Neural cell (in vitro differentiated cells): ENCODE measurements around the gene ENTPD8. TPM values are rescaled to one million over a fixed set of nuclear protein-coding genes. Genes with fewer than 3 reads are reported as not detected.

Experiments
- H2AFZ ChIP-seq: fragments of 200-600, 300-800 bp; sonication (generic), shearing (Covaris generic); 2 replicates; pipeline ENCODE4 v1.6.0; 2014; ENCODE audit warnings: low read depth, mild to moderate bottlenecking, antibody characterized with exemption, low read length, moderate library complexity
- H3F3A ChIP-seq: fragments of 200-600 bp; shearing (Covaris generic); 2 replicates; pipeline ENCODE4 v1.6.1; 2016; ENCODE audit warnings: mild to moderate bottlenecking, moderate library complexity, mixed read lengths, antibody characterized with exemption, low read length; ENCODE audit not compliant: insufficient read depth, poor library complexity, severe bottlenecking
- H3K27ac ChIP-seq: fragments of 200-600, 300-800 bp; sonication (generic), shearing (Covaris generic); 2 replicates; pipeline ENCODE4 v1.5.1; 2014; ENCODE audit warnings: mild to moderate bottlenecking, low read length, moderate library complexity
- H3K27me3 ChIP-seq: fragments of 300-800, 200-600 bp; sonication (generic), shearing (Covaris generic); 2 replicates; pipeline ENCODE4 v1.6.0; 2014; ENCODE audit warnings: mild to moderate bottlenecking, low read depth, low read length, moderate library complexity; ENCODE audit not compliant: insufficient read depth
- H3K36me3 ChIP-seq: fragments of 300-800, 200-600 bp; sonication (generic), shearing (Covaris generic); 2 replicates; pipeline ENCODE4 v1.5.1; 2014; ENCODE audit warnings: mild to moderate bottlenecking, antibody characterized with exemption, low read length, moderate library complexity; ENCODE audit not compliant: insufficient read depth
- H3K4me2 ChIP-seq: fragments of 300-800, 200-600 bp; sonication (generic), shearing (Covaris generic); 2 replicates; pipeline ENCODE4 v1.6.0; 2014; ENCODE audit warnings: mild to moderate bottlenecking, low read length
- H3K4me3 ChIP-seq: fragments of 300-800, 200-600 bp; sonication (generic), shearing (Covaris generic); 2 replicates; pipeline ENCODE4 v1.5.1; 2014; ENCODE audit warnings: mild to moderate bottlenecking, low read length, moderate library complexity
- H3K79me2 ChIP-seq: fragments of 200-600 bp; shearing (Covaris generic); replicated peaks from 2 replicates; pipeline ENCODE4 v1.6.0; 2014; ENCODE audit warnings: mild to moderate bottlenecking, low read length, moderate library complexity; ENCODE audit not compliant: insufficient read depth
- H3K9ac ChIP-seq: fragments of 300-800, 200-600 bp; sonication (generic), shearing (Covaris generic); 2 replicates; pipeline ENCODE4 v1.6.1; 2016; ENCODE audit warnings: mild to moderate bottlenecking, low read length, mixed read lengths
- H3K9me2 ChIP-seq: fragments of 200-600 bp; shearing (Covaris generic); 2 replicates; pipeline ENCODE4 v1.6.1; 2016; ENCODE audit warnings: mild to moderate bottlenecking, low read length, mixed read lengths; ENCODE audit not compliant: insufficient read depth
- H3K9me3 ChIP-seq: fragments of 200-600, 300-800 bp; sonication (generic), shearing (Covaris generic); 2 replicates; pipeline ENCODE4 v1.6.1; 2016; ENCODE audit warnings: mild to moderate bottlenecking, mixed run types, low read length, moderate library complexity, mixed read lengths
- H4K20me1 ChIP-seq: fragments of 200-600 bp; shearing (Covaris generic); 2 replicates; pipeline ENCODE4 v1.6.1; 2016; ENCODE audit warnings: mild to moderate bottlenecking, mixed run types; ENCODE audit not compliant: insufficient read depth
- EP300 ChIP-seq: fragments of 450-650 bp; conservative IDR thresholded peaks from 2 replicates; pipeline ENCODE4 v1.6.1; 2014; ENCODE audit warnings: antibody characterized with exemption, mild to moderate bottlenecking, moderate library complexity; ENCODE audit not compliant: poor library complexity, severe bottlenecking
- EZH2 ChIP-seq: fragments of 200-600, 300-800 bp; shearing (Covaris generic), sonication (generic); IDR thresholded peaks from 2 replicates; pipeline ENCODE4 v1.6.1; 2014; ENCODE audit warnings: antibody characterized with exemption, low read length, borderline replicate concordance, mild to moderate bottlenecking; ENCODE audit not compliant: insufficient read depth, poor library complexity, severe bottlenecking
- MXI1 ChIP-seq: fragments of 450-650 bp; conservative IDR thresholded peaks from 2 replicates; pipeline ENCODE4 v1.6.1; 2014; ENCODE audit warnings: antibody characterized with exemption, mild to moderate bottlenecking; ENCODE audit not compliant: poor library complexity, severe bottlenecking
- POLR2AphosphoS5 ChIP-seq: IDR thresholded peaks from 2 replicates; pipeline ENCODE4 v1.6.1; 2012
- RAD21 ChIP-seq: fragments of 450-650 bp; conservative IDR thresholded peaks from 2 replicates; pipeline ENCODE4 v1.6.1; 2014; ENCODE audit warnings: antibody characterized with exemption, mild to moderate bottlenecking, moderate library complexity
- SMC3 ChIP-seq: fragments of 450-650 bp; conservative IDR thresholded peaks from 2 replicates; pipeline ENCODE4 v1.6.1; 2014; ENCODE audit warnings: antibody characterized with exemption, mild to moderate bottlenecking, moderate library complexity; ENCODE audit not compliant: poor library complexity
- TAF1 ChIP-seq: IDR thresholded peaks from 2 replicates; pipeline ENCODE4 v1.6.1; 2012; ENCODE audit warnings: low read depth
- polyA minus RNA-seq: library from RNA; depleted of rRNA, polyadenylated mRNA; stranded (reverse); fragments of >200 nt; gene quantifications from 2 replicates; pipeline ENCODE4 v1.2.3, GENCODE V29; 2014
- polyA plus RNA-seq: library from polyadenylated mRNA; depleted of rRNA; stranded (reverse); fragments of >200 nt; gene quantifications from 2 replicates; pipeline ENCODE4 v1.2.3, GENCODE V29; 2014
- TF ChIP-seq, protein P1 (sequence below): fragments of 450-650 bp; IDR thresholded peaks from 2 replicates; pipeline ENCODE4 v1.5.1; 2014; ENCODE audit warnings: antibody characterized with exemption, mild to moderate bottlenecking, moderate library complexity; ENCODE audit not compliant: poor library complexity, severe bottlenecking
- TF ChIP-seq, protein P2 (sequence below): IDR thresholded peaks from 2 replicates; pipeline ENCODE4 v1.6.1; 2012; ENCODE audit warnings: borderline replicate concordance

The ENTPD8 gene, protein sequence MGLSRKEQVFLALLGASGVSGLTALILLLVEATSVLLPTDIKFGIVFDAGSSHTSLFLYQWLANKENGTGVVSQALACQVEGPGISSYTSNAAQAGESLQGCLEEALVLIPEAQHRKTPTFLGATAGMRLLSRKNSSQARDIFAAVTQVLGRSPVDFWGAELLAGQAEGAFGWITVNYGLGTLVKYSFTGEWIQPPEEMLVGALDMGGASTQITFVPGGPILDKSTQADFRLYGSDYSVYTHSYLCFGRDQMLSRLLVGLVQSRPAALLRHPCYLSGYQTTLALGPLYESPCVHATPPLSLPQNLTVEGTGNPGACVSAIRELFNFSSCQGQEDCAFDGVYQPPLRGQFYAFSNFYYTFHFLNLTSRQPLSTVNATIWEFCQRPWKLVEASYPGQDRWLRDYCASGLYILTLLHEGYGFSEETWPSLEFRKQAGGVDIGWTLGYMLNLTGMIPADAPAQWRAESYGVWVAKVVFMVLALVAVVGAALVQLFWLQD
- polyA plus RNA-seq (not detected in 2 replicates), polyA minus RNA-seq (not detected in 2 replicates)

DNA sequence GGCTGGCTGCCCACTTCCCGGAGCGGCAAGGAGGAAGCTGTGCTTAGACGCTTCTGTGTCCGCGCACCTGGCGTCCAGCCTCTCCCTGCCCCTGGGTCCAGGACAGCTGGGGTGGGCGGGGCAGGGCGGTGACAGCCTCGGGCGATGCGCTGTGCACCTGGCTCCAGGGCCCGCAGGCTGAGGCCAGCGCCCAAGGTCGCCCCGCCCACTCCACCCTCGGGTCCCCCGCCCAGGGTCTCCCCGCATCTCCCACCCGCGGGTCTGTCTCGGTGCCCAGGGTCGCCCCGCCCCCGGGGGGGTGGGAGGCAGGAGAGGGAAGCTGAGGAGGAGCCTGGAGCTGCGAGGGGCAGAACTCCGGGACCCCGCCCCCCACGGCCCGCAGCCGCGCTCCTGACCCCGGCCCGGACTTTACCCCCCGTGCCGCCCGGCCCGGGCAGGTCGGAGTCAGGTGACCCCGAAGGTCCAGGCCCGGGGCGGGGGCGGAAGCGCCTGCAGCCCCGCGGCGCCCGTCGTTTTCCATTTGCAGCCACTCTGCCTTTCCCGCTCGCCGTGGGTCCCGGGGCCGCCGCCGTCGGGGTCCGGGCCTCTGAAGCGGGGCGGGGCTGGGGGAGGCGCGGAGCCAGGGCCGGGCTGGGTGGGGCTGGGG lies at the start of gene ENTPD8:
Gene ENTPD8, minus strand, starts transcription at position 69 of the 646 bp plus-strand sequence. CDS start 3,072 bp downstream, outside the sequence.
- no peak for TF ChIP-seq EZH2
- TF ChIP-seq, protein P1, sequence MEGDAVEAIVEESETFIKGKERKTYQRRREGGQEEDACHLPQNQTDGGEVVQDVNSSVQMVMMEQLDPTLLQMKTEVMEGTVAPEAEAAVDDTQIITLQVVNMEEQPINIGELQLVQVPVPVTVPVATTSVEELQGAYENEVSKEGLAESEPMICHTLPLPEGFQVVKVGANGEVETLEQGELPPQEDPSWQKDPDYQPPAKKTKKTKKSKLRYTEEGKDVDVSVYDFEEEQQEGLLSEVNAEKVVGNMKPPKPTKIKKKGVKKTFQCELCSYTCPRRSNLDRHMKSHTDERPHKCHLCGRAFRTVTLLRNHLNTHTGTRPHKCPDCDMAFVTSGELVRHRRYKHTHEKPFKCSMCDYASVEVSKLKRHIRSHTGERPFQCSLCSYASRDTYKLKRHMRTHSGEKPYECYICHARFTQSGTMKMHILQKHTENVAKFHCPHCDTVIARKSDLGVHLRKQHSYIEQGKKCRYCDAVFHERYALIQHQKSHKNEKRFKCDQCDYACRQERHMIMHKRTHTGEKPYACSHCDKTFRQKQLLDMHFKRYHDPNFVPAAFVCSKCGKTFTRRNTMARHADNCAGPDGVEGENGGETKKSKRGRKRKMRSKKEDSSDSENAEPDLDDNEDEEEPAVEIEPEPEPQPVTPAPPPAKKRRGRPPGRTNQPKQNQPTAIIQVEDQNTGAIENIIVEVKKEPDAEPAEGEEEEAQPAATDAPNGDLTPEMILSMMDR: no peak
- H3K79me2 ChIP-seq: no peaks in the 10 kb centered on the region
- H3K27me3 ChIP-seq: peaks cover 10% of the 10 kb centered on the region
- H3K4me3 ChIP-seq: peak within 1 kb of the TSS; percentile 53
- no peaks in the 10 kb centered on the region for H3K9me3 ChIP-seq
- no peak within 1 kb of the TSS for H3K9ac ChIP-seq
- H3K9me2 ChIP-seq: no peaks in the 10 kb centered on the region
- no peaks in the 10 kb centered on the region for H3K36me3 ChIP-seq
- H2AFZ ChIP-seq: no peak within 1 kb of the TSS
- no peak within 1 kb of the TSS for H3K4me2 ChIP-seq
- no peaks in the 10 kb centered on the region for H4K20me1 ChIP-seq
- H3F3A ChIP-seq: no peaks in the 10 kb centered on the region
- H3K27ac ChIP-seq: no peak within 1 kb of the TSS

DNA sequence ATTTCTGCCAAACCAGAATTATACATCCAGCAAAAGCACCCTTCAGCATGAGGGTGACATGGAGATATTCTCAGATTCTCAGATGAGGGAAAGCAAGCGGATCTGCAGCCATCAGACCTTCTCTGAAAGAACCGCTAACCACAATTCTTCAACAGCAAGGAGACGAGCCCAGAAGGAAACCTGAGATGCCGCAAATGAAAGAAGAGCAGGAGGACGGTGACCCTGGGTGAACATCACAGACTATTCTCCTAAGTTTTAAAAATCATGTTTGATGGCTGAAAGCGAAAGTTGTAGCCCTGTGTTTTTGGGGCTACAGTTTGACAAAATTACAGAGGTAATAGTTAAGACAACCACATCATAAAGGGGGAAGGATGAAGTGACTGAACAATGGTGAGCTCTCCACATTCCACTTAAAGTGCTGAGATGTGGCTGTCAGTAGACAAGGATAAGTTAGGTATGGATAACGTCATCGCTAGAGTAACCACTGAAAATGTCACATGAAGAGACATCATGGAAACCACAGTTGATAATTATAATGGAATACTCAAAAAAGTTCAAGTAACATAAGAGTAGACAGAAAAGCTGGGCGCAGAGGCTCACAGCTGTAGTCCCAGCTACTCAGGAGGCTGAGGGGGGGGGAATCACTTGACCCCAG lies 49.5 kb upstream of the ENTPD8 start:
- H3K9me3 ChIP-seq: no peaks in the 10 kb centered on the region
- no peaks in the 10 kb centered on the region for H3F3A ChIP-seq
- H3K4me2 ChIP-seq: no peak overlapping the region
- no peaks in the 10 kb centered on the region for H4K20me1 ChIP-seq
- H3K9me2 ChIP-seq: no peaks in the 10 kb centered on the region
- no peak overlapping the region for H3K4me3 ChIP-seq
- TF ChIP-seq EZH2 (no peak), RAD21 (no peak), SMC3 (no peak), POLR2AphosphoS5 (no peak), EP300 (no peak), MXI1 (no peak), TAF1 (no peak)
- TF ChIP-seq, protein P2, sequence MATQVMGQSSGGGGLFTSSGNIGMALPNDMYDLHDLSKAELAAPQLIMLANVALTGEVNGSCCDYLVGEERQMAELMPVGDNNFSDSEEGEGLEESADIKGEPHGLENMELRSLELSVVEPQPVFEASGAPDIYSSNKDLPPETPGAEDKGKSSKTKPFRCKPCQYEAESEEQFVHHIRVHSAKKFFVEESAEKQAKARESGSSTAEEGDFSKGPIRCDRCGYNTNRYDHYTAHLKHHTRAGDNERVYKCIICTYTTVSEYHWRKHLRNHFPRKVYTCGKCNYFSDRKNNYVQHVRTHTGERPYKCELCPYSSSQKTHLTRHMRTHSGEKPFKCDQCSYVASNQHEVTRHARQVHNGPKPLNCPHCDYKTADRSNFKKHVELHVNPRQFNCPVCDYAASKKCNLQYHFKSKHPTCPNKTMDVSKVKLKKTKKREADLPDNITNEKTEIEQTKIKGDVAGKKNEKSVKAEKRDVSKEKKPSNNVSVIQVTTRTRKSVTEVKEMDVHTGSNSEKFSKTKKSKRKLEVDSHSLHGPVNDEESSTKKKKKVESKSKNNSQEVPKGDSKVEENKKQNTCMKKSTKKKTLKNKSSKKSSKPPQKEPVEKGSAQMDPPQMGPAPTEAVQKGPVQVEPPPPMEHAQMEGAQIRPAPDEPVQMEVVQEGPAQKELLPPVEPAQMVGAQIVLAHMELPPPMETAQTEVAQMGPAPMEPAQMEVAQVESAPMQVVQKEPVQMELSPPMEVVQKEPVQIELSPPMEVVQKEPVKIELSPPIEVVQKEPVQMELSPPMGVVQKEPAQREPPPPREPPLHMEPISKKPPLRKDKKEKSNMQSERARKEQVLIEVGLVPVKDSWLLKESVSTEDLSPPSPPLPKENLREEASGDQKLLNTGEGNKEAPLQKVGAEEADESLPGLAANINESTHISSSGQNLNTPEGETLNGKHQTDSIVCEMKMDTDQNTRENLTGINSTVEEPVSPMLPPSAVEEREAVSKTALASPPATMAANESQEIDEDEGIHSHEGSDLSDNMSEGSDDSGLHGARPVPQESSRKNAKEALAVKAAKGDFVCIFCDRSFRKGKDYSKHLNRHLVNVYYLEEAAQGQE: no peak
- TF ChIP-seq, protein P1: no peak
- H3K9ac ChIP-seq: no peak overlapping the region
- H3K27me3 ChIP-seq: no peaks in the 10 kb centered on the region
- H3K36me3 ChIP-seq: no peaks in the 10 kb centered on the region
- no peak overlapping the region for H3K27ac ChIP-seq
- no peak overlapping the region for H2AFZ ChIP-seq
- no peaks in the 10 kb centered on the region for H3K79me2 ChIP-seq
